ENCODE results near the gene DZIP1L.

DNA sequence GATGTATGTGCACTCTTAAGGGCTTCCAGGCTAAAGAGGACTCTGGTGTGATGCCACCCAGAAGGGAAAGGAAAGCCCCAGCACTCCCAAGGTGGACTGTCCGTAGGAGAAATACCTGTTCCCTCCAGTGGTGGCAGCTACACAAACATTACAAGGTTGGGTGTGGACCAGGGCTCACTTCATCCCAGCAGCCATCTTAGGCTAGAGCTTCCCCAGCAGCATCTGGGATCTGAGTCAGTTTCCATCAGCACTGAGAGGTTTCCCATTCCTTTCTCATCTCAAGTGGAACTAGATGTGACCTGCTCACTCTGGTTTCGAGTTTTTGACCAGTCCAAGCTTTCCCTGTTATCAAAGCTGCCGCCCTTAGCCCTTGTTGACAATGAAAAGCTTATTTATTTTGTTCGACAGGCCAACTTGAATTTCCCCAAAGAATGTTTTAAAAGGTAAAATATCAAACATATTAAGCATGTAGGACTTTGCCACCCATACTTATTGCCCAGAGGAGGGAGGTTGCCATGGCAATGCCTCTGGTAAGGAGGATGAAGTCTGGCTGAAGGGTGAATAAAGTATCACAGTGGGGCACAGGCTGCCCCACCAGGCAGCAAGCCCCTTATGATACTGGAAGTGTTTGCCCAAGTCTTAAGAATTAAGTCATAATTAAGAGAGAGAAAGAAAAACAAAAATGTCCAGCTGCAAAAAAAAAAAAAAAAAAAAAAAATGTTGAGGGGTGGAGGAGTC is 76.5 kb downstream of the DZIP1L start:
- no peak for TF ChIP-seq POLR2AphosphoS5 (IDR thresholded peaks at IDR 0.05; ENCODE audit: low read depth, low read length)
- TF ChIP-seq, protein P1, sequence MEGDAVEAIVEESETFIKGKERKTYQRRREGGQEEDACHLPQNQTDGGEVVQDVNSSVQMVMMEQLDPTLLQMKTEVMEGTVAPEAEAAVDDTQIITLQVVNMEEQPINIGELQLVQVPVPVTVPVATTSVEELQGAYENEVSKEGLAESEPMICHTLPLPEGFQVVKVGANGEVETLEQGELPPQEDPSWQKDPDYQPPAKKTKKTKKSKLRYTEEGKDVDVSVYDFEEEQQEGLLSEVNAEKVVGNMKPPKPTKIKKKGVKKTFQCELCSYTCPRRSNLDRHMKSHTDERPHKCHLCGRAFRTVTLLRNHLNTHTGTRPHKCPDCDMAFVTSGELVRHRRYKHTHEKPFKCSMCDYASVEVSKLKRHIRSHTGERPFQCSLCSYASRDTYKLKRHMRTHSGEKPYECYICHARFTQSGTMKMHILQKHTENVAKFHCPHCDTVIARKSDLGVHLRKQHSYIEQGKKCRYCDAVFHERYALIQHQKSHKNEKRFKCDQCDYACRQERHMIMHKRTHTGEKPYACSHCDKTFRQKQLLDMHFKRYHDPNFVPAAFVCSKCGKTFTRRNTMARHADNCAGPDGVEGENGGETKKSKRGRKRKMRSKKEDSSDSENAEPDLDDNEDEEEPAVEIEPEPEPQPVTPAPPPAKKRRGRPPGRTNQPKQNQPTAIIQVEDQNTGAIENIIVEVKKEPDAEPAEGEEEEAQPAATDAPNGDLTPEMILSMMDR (IDR thresholded peaks at IDR 0.05), result no peak
- no peak for TF ChIP-seq SIN3A (IDR thresholded peaks at IDR 0.05; ENCODE audit: borderline replicate concordance, insufficient read depth, low read depth, low read length)
- TF ChIP-seq, protein P2, sequence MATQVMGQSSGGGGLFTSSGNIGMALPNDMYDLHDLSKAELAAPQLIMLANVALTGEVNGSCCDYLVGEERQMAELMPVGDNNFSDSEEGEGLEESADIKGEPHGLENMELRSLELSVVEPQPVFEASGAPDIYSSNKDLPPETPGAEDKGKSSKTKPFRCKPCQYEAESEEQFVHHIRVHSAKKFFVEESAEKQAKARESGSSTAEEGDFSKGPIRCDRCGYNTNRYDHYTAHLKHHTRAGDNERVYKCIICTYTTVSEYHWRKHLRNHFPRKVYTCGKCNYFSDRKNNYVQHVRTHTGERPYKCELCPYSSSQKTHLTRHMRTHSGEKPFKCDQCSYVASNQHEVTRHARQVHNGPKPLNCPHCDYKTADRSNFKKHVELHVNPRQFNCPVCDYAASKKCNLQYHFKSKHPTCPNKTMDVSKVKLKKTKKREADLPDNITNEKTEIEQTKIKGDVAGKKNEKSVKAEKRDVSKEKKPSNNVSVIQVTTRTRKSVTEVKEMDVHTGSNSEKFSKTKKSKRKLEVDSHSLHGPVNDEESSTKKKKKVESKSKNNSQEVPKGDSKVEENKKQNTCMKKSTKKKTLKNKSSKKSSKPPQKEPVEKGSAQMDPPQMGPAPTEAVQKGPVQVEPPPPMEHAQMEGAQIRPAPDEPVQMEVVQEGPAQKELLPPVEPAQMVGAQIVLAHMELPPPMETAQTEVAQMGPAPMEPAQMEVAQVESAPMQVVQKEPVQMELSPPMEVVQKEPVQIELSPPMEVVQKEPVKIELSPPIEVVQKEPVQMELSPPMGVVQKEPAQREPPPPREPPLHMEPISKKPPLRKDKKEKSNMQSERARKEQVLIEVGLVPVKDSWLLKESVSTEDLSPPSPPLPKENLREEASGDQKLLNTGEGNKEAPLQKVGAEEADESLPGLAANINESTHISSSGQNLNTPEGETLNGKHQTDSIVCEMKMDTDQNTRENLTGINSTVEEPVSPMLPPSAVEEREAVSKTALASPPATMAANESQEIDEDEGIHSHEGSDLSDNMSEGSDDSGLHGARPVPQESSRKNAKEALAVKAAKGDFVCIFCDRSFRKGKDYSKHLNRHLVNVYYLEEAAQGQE (IDR thresholded peaks at IDR 0.05; ENCODE audit: insufficient read depth in 1 of 2, low read depth in 2 of 2, low read length in 1 of 2), result no peak
- no peak for TF ChIP-seq TCF7L2 (IDR thresholded peaks at IDR 0.05; ENCODE audit: low read depth, low read length)

Measured in Panc1 (cell line).